Neural crest cell (in vitro differentiated cells): Measurements from ENCODE around the gene ACVR1B. TPM values are rescaled to one million over a fixed set of nuclear protein-coding genes. Genes with fewer than 3 reads are reported as not detected.

Experiments used
- DNase-seq: peaks from one replicate; pipeline ENCODE4 v3.0.0; 2021; ENCODE audit warnings: low read depth, mixed read lengths, low spot score
- H3K27ac Mint-ChIP-seq: one replicate; pipeline ENCODE4 v1.8.0; 2021; ENCODE audit warnings: mild to moderate bottlenecking, mixed read lengths; ENCODE audit not compliant: unreplicated experiment
- H3K27me3 Mint-ChIP-seq: 2 replicates; pipeline ENCODE4 v1.8.0; 2021; ENCODE audit warnings: low read depth, mild to moderate bottlenecking, mixed read lengths
- H3K36me3 Mint-ChIP-seq: 2 replicates; pipeline ENCODE4 v1.8.0; 2021; ENCODE audit warnings: low read depth, mild to moderate bottlenecking, mixed read lengths
- H3K4me1 Mint-ChIP-seq: 2 replicates; pipeline ENCODE4 v1.8.0; 2021; ENCODE audit warnings: mixed read lengths
- H3K4me3 Mint-ChIP-seq: one replicate; pipeline ENCODE4 v1.8.0; 2021; ENCODE audit warnings: mild to moderate bottlenecking, mixed read lengths
- H3K9me3 Mint-ChIP-seq: 2 replicates; pipeline ENCODE4 v1.8.0; 2021; ENCODE audit warnings: mixed read lengths
- CTCF ChIP-seq: fragments of 200-600 bp; sonication (generic); conservative IDR thresholded peaks from 2 replicates; pipeline ENCODE4 v1.5.0; 2021; ENCODE audit warnings: antibody characterized with exemption, mild to moderate bottlenecking
- total RNA-seq: library from RNA; stranded (reverse); gene quantifications from 2 replicates; pipeline ENCODE4 v1.2.1, GENCODE V29; 2021

ACVR1B gene
- total RNA-seq, 1 donor from 2014 or later, result 34.3 TPM

GRCh38 chr12:51914034-51914923 is 37.2 kb upstream of the ACVR1B start:
- no peak overlapping the region for H3K4me3 Mint-ChIP-seq
- DNase-seq, result no peak
- peak overlapping the region; percentile 71 for H3K27ac Mint-ChIP-seq
- no peaks in the 10 kb centered on the region for H3K36me3 Mint-ChIP-seq
- no peaks in the 10 kb centered on the region for H3K9me3 Mint-ChIP-seq
- no peak for TF ChIP-seq CTCF
- peaks cover 37% of the 10 kb centered on the region for H3K4me1 Mint-ChIP-seq
- no peaks in the 10 kb centered on the region for H3K27me3 Mint-ChIP-seq

- no peaks in the 10 kb centered on the region for H3K9me3 Mint-ChIP-seq
- H3K36me3 Mint-ChIP-seq, result no peaks in the 10 kb centered on the region
- H3K4me1 Mint-ChIP-seq, result peaks cover 33% of the 10 kb centered on the region
- H3K27me3 Mint-ChIP-seq, result no peaks in the 10 kb centered on the region
- TF ChIP-seq CTCF, result no peak
- H3K4me3 Mint-ChIP-seq, result no peak overlapping the region
- no peak for DNase-seq
- no peak overlapping the region for H3K27ac Mint-ChIP-seq
These were observed 36.4 kb upstream of the ACVR1B start for GRCh38 chr12:51915003-51915625.

DNA sequence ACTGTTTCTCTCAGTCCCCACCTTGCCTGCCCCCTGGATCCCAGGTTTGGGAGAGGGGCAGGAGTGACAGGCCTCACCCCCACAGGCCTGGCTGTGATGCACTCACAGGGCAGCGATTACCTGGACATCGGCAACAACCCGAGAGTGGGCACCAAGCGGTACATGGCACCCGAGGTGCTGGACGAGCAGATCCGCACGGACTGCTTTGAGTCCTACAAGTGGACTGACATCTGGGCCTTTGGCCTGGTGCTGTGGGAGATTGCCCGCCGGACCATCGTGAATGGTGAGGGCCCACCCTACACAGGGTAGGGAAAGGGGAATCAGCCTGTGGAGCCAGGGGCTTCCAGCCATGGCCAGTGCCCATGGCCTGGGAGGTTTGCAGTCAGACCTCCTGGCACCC is 35.5 kb upstream of the ACVR1B start:
- no peak overlapping the region for H3K27ac Mint-ChIP-seq
- H3K36me3 Mint-ChIP-seq, result no peaks in the 10 kb centered on the region
- no peak for TF ChIP-seq CTCF
- DNase-seq, result no peak
- no peaks in the 10 kb centered on the region for H3K27me3 Mint-ChIP-seq
- H3K4me1 Mint-ChIP-seq, result peaks cover 26% of the 10 kb centered on the region
- no peaks in the 10 kb centered on the region for H3K9me3 Mint-ChIP-seq
- no peak overlapping the region for H3K4me3 Mint-ChIP-seq

DNA sequence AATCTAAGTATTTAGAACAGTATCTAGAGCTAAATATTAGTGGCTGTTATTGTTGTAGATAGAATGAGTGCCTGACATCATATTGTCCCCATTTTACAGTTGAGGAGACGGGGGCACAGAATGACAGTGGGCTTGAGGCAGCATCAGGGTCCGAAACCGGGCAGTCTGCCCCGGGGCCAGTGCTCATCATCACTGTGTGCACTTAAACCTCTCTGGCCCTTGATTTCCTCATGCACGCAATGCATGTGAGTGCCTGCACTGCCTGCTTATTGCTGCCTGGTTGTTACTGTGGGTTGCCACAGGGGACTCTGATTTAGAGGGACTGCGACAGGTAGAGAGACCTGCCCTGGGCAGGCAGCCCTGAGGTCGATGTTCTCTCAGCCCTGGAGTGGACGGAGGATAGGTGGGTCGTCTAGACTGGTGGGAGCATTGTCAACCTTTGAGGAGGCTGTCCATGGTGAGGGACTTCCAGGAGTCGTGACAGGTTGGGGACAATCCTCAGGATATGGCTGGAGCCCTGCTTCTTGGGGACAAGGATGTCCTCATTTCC is 34.4 kb upstream of the ACVR1B start:
- Mint-ChIP-seq H3K36me3 (no peaks in the 10 kb centered on the region), H3K27ac (peak overlapping the region; percentile 62), H3K4me3 (no peak overlapping the region), H3K27me3 (no peaks in the 10 kb centered on the region), H3K4me1 (peaks cover 25% of the 10 kb centered on the region), H3K9me3 (no peaks in the 10 kb centered on the region)
- DNase-seq, result no peak
- TF ChIP-seq CTCF, result no peak

GRCh38 chr12:51917746-51918453 is 33.6 kb upstream of the ACVR1B start:
- Mint-ChIP-seq H3K4me1 (peaks cover 18% of the 10 kb centered on the region), H3K27me3 (no peaks in the 10 kb centered on the region), H3K36me3 (no peaks in the 10 kb centered on the region), H3K27ac (no peak overlapping the region), H3K4me3 (no peak overlapping the region), H3K9me3 (no peaks in the 10 kb centered on the region)
- no peak for DNase-seq
- no peak for TF ChIP-seq CTCF
